Measurements from ENCODE around the gene HAPLN1.

DNA sequence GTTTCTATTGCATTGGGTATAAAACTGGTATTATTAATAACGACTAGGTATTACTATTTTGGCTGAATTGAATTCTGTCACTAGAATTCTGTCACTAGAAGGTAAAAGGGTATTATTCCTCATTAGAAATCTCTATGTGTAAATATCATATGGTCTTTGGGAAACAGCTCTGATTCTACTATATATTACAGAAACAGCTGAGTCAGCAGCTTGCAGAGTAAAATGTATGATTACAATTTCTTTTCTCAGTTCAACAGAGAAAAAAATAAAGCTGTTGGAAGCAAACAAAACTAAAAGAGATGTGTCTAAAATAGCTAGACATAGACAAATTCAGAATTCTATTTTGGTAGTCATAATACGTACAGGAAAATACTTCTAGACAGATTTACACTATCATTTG is 48.5 kb downstream of the HAPLN1 start:
- TF ChIP-seq, protein P1, sequence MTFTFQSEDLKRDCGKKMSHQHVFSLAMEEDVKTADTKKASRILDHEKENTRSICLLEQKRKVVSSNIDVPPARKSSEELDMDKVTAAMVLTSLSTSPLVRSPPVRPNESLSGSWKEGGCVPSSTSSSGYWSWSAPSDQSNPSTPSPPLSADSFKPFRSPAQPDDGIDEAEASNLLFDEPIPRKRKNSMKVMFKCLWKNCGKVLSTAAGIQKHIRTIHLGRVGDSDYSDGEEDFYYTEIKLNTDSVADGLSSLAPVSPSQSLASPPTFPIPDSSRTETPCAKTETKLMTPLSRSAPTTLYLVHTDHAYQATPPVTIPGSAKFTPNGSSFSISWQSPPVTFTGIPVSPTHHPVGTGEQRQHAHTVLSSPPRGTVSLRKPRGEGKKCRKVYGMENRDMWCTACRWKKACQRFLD (tag by site-specific recombination; IDR thresholded peaks at IDR 0.05), result no peak
- TF ChIP-seq, protein P2, sequence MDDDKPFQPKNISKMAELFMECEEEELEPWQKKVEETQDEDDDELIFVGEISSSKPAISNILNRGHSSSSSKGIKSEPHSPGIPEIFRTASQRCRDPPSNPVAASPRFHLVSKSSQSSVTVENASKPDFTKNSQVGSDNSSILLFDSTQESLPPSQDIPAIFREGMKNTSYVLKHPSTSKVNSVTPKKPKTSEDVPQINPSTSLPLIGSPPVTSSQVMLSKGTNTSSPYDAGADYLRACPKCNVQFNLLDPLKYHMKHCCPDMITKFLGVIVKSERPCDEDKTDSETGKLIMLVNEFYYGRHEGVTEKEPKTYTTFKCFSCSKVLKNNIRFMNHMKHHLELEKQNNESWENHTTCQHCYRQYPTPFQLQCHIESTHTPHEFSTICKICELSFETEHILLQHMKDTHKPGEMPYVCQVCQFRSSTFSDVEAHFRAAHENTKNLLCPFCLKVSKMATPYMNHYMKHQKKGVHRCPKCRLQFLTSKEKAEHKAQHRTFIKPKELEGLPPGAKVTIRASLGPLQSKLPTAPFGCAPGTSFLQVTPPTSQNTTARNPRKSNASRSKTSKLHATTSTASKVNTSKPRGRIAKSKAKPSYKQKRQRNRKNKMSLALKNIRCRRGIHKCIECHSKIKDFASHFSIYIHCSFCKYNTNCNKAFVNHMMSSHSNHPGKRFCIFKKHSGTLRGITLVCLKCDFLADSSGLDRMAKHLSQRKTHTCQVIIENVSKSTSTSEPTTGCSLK (tag by site-specific recombination; IDR thresholded peaks at IDR 0.05), result no peak
- TF ChIP-seq ZNF10 (tag by site-specific recombination; IDR thresholded peaks at IDR 0.05) (no peak), ZNF585B (tag by site-specific recombination; IDR thresholded peaks at IDR 0.05) (no peak), ZNF221 (tag by site-specific recombination; IDR thresholded peaks at IDR 0.05; ENCODE audit: borderline replicate concordance) (no peak), ZFHX2 (tag by site-specific recombination; conservative IDR thresholded peaks at IDR 0.05) (no peak), ZNF670 (tag by site-specific recombination; IDR thresholded peaks at IDR 0.05; ENCODE audit: low read depth) (no peak)
- TF ChIP-seq, protein P3, sequence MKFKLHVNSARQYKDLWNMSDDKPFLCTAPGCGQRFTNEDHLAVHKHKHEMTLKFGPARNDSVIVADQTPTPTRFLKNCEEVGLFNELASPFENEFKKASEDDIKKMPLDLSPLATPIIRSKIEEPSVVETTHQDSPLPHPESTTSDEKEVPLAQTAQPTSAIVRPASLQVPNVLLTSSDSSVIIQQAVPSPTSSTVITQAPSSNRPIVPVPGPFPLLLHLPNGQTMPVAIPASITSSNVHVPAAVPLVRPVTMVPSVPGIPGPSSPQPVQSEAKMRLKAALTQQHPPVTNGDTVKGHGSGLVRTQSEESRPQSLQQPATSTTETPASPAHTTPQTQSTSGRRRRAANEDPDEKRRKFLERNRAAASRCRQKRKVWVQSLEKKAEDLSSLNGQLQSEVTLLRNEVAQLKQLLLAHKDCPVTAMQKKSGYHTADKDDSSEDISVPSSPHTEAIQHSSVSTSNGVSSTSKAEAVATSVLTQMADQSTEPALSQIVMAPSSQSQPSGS (tag by site-specific recombination; IDR thresholded peaks at IDR 0.05; ENCODE audit: low read depth), result no peak
- TF ChIP-seq, protein P4, sequence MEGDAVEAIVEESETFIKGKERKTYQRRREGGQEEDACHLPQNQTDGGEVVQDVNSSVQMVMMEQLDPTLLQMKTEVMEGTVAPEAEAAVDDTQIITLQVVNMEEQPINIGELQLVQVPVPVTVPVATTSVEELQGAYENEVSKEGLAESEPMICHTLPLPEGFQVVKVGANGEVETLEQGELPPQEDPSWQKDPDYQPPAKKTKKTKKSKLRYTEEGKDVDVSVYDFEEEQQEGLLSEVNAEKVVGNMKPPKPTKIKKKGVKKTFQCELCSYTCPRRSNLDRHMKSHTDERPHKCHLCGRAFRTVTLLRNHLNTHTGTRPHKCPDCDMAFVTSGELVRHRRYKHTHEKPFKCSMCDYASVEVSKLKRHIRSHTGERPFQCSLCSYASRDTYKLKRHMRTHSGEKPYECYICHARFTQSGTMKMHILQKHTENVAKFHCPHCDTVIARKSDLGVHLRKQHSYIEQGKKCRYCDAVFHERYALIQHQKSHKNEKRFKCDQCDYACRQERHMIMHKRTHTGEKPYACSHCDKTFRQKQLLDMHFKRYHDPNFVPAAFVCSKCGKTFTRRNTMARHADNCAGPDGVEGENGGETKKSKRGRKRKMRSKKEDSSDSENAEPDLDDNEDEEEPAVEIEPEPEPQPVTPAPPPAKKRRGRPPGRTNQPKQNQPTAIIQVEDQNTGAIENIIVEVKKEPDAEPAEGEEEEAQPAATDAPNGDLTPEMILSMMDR (tag by site-specific recombination; IDR thresholded peaks at IDR 0.05), result no peak

Data from HEK293 (cell line).